Testis (tissue), 2 donors: Measurements from ENCODE around the gene MTR.

ENCODE experiments used
- CTCF ChIP-seq, 3 experiments: fragments of 450-650 bp in 2 of 3; fragments of 200-600 bp in 1 of 3; sonication (generic) in 1 of 3; IDR thresholded peaks; one replicate each; pipeline ENCODE4 v1.5.1; 2016 to 2019; ENCODE audit warnings: antibody characterized with exemption in 3 of 3, mild to moderate bottlenecking in 2 of 3, moderate library complexity in 1 of 3
- POLR2A ChIP-seq: fragments of 450-650 bp; IDR thresholded peaks from one replicate; pipeline ENCODE4 v1.6.1; 2017; ENCODE audit warnings: antibody characterized with exemption, mild to moderate bottlenecking, moderate library complexity

GRCh38 chr1:236908669-236909068 lies 113.6 kb downstream of the MTR start:
- no peak for TF ChIP-seq CTCF (IDR thresholded peaks at IDR 0.05)
- no peak for TF ChIP-seq POLR2A
